ENCODE data around the gene MED15.

Gene MED15

GRCh38 chr22:20517422-20517821, 10.0 kb downstream of the MED15 start:
- Histone ChIP-seq H3K4me2 (ENCODE audit: low read length) (no peak overlapping the region), H3K36me3 (ENCODE audit: control insufficient read depth, insufficient read depth, low read length) (no peaks in the 10 kb centered on the region), H2AFZ (no peak overlapping the region), H3K4me3 (ENCODE audit: low read depth, low read length) (no peak overlapping the region), H3K27me3 (ENCODE audit: control insufficient read depth, insufficient read depth, low read length) (no peaks in the 10 kb centered on the region), H3K79me2 (peaks cover 40% of the 10 kb centered on the region), H3K9ac (no peak overlapping the region), H3K9me3 (ENCODE audit: control insufficient read depth, low read length) (no peaks in the 10 kb centered on the region), H3K4me1 (no peaks in the 10 kb centered on the region), H3K27ac (no peak overlapping the region)
- no peak for TF ChIP-seq CTCF (IDR thresholded peaks at IDR 0.05)

GRCh38 chr22:20517841-20518592, 10.6 kb downstream of the MED15 start:
- no peaks in the 10 kb centered on the region for H3K36me3 ChIP-seq (ENCODE audit: control insufficient read depth, insufficient read depth, low read length)
- no peak overlapping the region for H3K27ac ChIP-seq
- no peak overlapping the region for H3K4me3 ChIP-seq (ENCODE audit: low read depth, low read length)
- H3K79me2 ChIP-seq = peaks cover 41% of the 10 kb centered on the region
- no peaks in the 10 kb centered on the region for H3K4me1 ChIP-seq
- H2AFZ ChIP-seq = no peak overlapping the region
- H3K27me3 ChIP-seq (ENCODE audit: control insufficient read depth, insufficient read depth, low read length) = no peaks in the 10 kb centered on the region
- no peak overlapping the region for H3K9ac ChIP-seq
- no peaks in the 10 kb centered on the region for H3K9me3 ChIP-seq (ENCODE audit: control insufficient read depth, low read length)
- H3K4me2 ChIP-seq (ENCODE audit: low read length) = no peak overlapping the region
- no peak for TF ChIP-seq CTCF (IDR thresholded peaks at IDR 0.05)

GRCh38 chr22:20519558-20519957, 12.1 kb downstream of the MED15 start:
- no peak overlapping the region for H3K4me3 ChIP-seq (ENCODE audit: low read depth, low read length)
- H2AFZ ChIP-seq = no peak overlapping the region
- no peak overlapping the region for H3K4me2 ChIP-seq (ENCODE audit: low read length)
- TF ChIP-seq CTCF (IDR thresholded peaks at IDR 0.05) = no peak
- no peaks in the 10 kb centered on the region for H3K9me3 ChIP-seq (ENCODE audit: control insufficient read depth, low read length)
- H3K4me1 ChIP-seq = no peaks in the 10 kb centered on the region
- no peak overlapping the region for H3K9ac ChIP-seq
- peaks cover 29% of the 10 kb centered on the region for H3K79me2 ChIP-seq
- H3K36me3 ChIP-seq (ENCODE audit: control insufficient read depth, insufficient read depth, low read length) = no peaks in the 10 kb centered on the region
- no peak overlapping the region for H3K27ac ChIP-seq
- no peaks in the 10 kb centered on the region for H3K27me3 ChIP-seq (ENCODE audit: control insufficient read depth, insufficient read depth, low read length)

- no peaks in the 10 kb centered on the region for H3K27me3 ChIP-seq (ENCODE audit: control insufficient read depth, insufficient read depth, low read length)
- no peak overlapping the region for H3K27ac ChIP-seq
- peaks cover 24% of the 10 kb centered on the region for H3K79me2 ChIP-seq
- no peaks in the 10 kb centered on the region for H3K4me1 ChIP-seq
- no peaks in the 10 kb centered on the region for H3K36me3 ChIP-seq (ENCODE audit: control insufficient read depth, insufficient read depth, low read length)
- TF ChIP-seq CTCF (IDR thresholded peaks at IDR 0.05) = no peak
- H3K9ac ChIP-seq = no peak overlapping the region
- no peak overlapping the region for H3K4me2 ChIP-seq (ENCODE audit: low read length)
- no peak overlapping the region for H2AFZ ChIP-seq
- H3K4me3 ChIP-seq (ENCODE audit: low read depth, low read length) = no peak overlapping the region
- H3K9me3 ChIP-seq (ENCODE audit: control insufficient read depth, low read length) = no peaks in the 10 kb centered on the region
Observed at GRCh38 chr22:20520093-20520511, 12.7 kb downstream of the MED15 start.
